Left hindlimb (tissue), 1 donor: Measurements from ENCODE around the gene GREM1.
A peak's percentile ranks its signal among the peaks of the same experiment; 100 is the strongest.

Source experiments
- DNase-seq: peaks from one replicate; pipeline ENCODE4 v3.0.0-alpha.2; 2018

Gene GREM1

GRCh38 chr15:32717426-32718226, at the start of gene GREM1:
Gene GREM1, plus strand, starts transcription at chr15:32718004. Its CDS starts 12,687 bp downstream, at chr15:32730691.
- DNase-seq, result peak; percentile 73

GRCh38 chr15:32668942-32669341, 48.9 kb upstream of the GREM1 start:
- no peak for DNase-seq

- DNase-seq, result no peak
Observed at GRCh38 chr15:32669896-32670611, 47.8 kb upstream of the GREM1 start.

GRCh38 chr15:32670623-32671022, 47.2 kb upstream of the GREM1 start:
- no peak for DNase-seq

GRCh38 chr15:32671339-32672325, 46.2 kb upstream of the GREM1 start:
- DNase-seq, result peak; percentile 63

GRCh38 chr15:32674681-32675080, 43.1 kb upstream of the GREM1 start:
- DNase-seq, result no peak

- no peak for DNase-seq
Observed at GRCh38 chr15:32675466-32675865, 42.3 kb upstream of the GREM1 start.

- DNase-seq, result no peak
Observed at GRCh38 chr15:32676169-32676568, 41.6 kb upstream of the GREM1 start.

- DNase-seq, result no peak
Observed at GRCh38 chr15:32677238-32677750, 40.5 kb upstream of the GREM1 start.

- DNase-seq, result no peak
Observed at GRCh38 chr15:32679298-32679690, 38.5 kb upstream of the GREM1 start.

GRCh38 chr15:32682569-32682968, 35.2 kb upstream of the GREM1 start:
- DNase-seq, result no peak

GRCh38 chr15:32682977-32683630, 34.7 kb upstream of the GREM1 start:
- no peak for DNase-seq

GRCh38 chr15:32683906-32684584, 33.8 kb upstream of the GREM1 start:
- DNase-seq, result no peak

- no peak for DNase-seq
Observed at GRCh38 chr15:32685576-32685975, 32.2 kb upstream of the GREM1 start.

- DNase-seq, result no peak
Observed at GRCh38 chr15:32687556-32687955, 30.2 kb upstream of the GREM1 start.

- DNase-seq, result no peak
Observed at GRCh38 chr15:32688151-32688639, 29.6 kb upstream of the GREM1 start.

GRCh38 chr15:32690941-32691688, 26.7 kb upstream of the GREM1 start:
- no peak for DNase-seq

- DNase-seq, result no peak
Observed at GRCh38 chr15:32691689-32692038, 26.1 kb upstream of the GREM1 start.

GRCh38 chr15:32692286-32692685, 25.5 kb upstream of the GREM1 start:
- DNase-seq, result no peak

GRCh38 chr15:32694222-32694983, 23.4 kb upstream of the GREM1 start:
- DNase-seq, result no peak
